Measurements from ENCODE around the gene DYTN.

The DYTN gene

GRCh38 chr2:206700156-206700555, 18.0 kb downstream of the DYTN start:
- DNase-seq (ENCODE audit: low spot score): no peak

DNA sequence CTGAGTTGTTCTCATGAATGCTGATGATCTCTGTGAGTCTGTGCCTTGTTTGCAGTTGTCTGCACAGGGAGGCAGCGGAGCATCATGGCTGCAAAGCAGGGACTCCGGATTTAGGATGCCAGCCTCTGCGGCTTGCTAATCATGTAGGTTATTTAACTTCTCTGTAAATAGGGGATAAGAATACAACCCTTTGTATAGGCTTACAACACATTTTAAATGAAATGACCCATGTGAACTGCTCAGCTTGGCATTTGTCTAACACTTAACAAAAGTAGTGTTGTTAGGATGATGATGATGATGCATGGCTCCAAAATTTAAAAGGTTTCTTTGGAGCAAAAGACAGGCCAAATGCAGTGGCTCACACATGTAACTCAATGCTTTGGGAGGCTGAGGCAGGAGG, 19.4 kb downstream of the DYTN start:
- DNase-seq (ENCODE audit: low spot score): no peak

- no peak for DNase-seq (ENCODE audit: low spot score)
These were observed 21.3 kb downstream of the DYTN start for GRCh38 chr2:206696910-206697309.

DNA sequence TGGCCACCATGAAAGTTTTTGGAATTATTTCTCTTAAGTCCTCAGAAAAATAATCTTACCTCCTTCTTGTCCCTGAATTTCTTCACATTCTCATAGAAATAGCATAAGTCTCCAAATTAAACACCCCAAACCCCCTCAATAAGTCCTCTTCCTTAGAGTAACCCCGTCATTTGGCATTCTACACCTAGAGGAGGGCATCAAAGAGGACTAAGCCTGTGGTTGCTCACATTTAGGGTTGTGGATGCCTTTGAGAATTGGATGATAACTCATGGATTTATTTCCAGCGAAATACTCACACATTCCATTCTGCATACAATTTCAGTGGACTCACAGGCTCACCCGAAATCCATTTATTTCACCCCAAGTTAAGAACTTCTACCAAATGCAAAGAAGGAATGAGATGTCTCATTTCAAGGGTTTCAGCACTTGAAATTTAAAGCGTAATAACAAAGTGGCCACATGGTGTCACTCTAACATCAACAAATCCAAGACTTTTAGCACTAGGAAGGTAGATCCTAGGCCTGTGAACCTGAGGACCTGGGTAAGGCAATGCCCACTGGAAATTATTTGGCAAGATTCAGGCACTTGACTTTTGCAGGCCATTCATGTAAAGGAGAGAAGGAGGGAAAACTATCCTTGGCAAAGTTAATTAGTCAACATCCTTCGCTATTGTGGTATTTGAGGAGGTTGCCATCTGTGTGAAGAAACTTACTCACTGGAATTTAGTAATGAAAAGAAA, 24.6 kb downstream of the DYTN start:
- peak; percentile 59 for DNase-seq (ENCODE audit: low spot score)

GRCh38 chr2:206692971-206693370, 25.2 kb downstream of the DYTN start:
- no peak for DNase-seq (ENCODE audit: low spot score)

DNA sequence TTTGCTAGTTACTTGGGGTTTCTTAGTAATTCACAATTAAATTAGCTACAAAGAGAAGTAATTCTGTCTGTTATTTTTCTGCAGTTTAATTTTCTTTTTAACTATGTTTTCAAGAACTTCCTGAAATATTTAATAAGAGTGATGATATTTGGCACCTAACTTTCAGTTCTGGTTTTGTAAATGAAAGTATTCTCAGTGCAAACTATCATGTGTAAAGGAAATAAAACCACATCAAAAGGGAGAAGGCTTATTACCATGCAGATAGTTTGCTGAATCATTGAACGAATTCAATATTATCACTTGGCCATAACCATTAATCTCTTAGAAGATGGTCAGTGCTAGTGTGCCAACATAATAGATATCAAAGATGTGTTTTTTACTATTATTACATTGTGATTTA, 29.2 kb downstream of the DYTN start:
- no peak for DNase-seq (ENCODE audit: low spot score)

GRCh38 chr2:206688453-206688852, 29.7 kb downstream of the DYTN start:
- no peak for DNase-seq (ENCODE audit: low spot score)

- DNase-seq (ENCODE audit: low spot score): no peak
These were observed 34.6 kb downstream of the DYTN start for GRCh38 chr2:206683546-206683945.

- DNase-seq (ENCODE audit: low spot score): no peak
These were observed 47.5 kb downstream of the DYTN start for GRCh38 chr2:206670531-206671319.

- DNase-seq (ENCODE audit: low spot score): no peak
These were observed 52.9 kb downstream of the DYTN start for GRCh38 chr2:206665251-206665650.

GRCh38 chr2:206657087-206657486, 61.1 kb downstream of the DYTN start:
- no peak for DNase-seq (ENCODE audit: low spot score)

GRCh38 chr2:206647985-206648384, 70.2 kb downstream of the DYTN start:
- DNase-seq (ENCODE audit: low spot score): no peak

- peak; percentile 12 for DNase-seq (ENCODE audit: low spot score)
These were observed 75.8 kb downstream of the DYTN start, which contains the start of gene FAM237A for GRCh38 chr2:206642075-206643025. FAM237A (plus strand) TSS chr2:206642487; CDS start chr2:206644237, 1,750 bp downstream.

DNA sequence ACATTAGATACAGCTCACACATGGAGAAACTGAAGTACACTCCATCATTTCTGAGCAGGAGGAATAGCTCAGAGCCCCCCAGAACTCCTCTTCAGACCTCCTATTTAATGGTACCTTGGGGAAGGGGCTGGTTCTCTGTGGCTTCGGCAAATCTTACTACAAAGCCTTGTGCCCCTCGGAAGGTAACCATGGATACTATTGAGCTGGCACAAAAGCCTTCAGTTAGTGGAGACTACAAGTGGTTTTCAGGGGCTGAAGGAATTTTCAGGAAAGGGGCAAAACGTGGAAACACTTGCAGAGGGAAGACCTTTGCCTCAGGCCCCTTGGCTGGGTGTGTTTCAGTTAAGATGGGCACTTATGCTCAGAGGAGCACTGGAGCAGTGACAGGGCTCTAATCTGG, 77.0 kb downstream of the DYTN start:
- DNase-seq (ENCODE audit: low spot score): no peak

GRCh38 chr2:206639636-206640035, 78.6 kb downstream of the DYTN start:
- DNase-seq (ENCODE audit: low spot score): no peak

DNA sequence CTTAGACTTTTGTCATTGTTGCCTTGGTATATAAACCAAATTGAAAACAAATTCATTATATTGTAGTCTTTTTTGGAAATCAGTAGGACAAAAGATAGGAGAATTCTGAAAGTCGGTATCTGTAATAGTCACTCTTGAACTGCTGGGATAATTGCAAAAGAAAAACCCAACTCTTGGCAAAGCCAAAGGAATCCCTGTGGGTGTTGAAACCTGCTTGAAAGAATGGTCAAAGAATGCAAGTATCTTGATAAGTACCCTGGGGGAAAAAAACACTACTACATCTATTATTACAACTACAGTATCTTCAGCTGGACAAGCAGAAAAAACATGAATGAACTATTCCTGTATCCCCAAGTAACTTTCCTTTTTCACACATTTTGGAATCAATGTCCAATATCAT, 83.2 kb downstream of the DYTN start:
- DNase-seq (ENCODE audit: low spot score): no peak

- DNase-seq (ENCODE audit: low spot score): no peak
These were observed 86.9 kb downstream of the DYTN start for GRCh38 chr2:206631340-206631739.

GRCh38 chr2:206627632-206628031, 90.6 kb downstream of the DYTN start:
- DNase-seq (ENCODE audit: low spot score): no peak

- DNase-seq (ENCODE audit: low spot score): no peak
These were observed 92.1 kb downstream of the DYTN start for GRCh38 chr2:206626108-206626507.

GRCh38 chr2:206619011-206619410, 99.2 kb downstream of the DYTN start:
- DNase-seq (ENCODE audit: low spot score): no peak

GRCh38 chr2:206616151-206616550, 102.0 kb downstream of the DYTN start:
- peak; percentile 2 for DNase-seq (ENCODE audit: low spot score)

DNA sequence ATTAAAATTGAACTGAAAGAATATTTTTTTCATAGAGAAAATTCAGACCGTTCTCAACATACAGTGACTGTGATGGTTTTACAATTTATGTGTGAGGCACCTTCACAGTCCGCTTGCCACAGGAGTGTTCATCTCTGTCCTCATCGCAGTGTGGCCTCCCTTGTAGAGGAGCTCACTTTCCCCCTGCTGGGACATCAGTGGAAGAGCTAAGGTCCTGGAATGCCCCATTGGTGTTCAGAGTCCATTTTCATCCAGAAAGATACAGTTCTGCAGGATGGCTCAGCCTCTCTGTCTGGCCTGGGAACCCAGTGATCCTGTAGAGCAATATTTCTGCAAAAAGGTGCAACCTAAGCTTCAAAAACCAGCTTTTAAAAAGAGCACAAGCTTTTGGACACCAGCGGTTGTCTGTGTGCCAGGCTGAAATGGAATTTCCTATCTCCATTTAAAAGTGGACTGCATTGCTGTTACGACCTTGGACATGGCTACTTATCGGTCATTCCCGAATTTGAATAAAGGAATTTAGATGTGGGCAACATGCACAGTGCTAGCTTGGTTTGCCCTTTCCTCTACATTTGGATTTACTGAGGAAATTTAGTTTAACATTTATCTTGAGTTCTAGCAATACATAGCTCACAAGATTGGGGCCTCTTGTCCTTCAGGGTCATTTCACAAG, 102.6 kb downstream of the DYTN start:
- DNase-seq (ENCODE audit: low spot score): no peak

Measured in LoVo (cell line).